GM12891 (cell line): ENCODE data around the gene KCTD4.

Experiments used
- POLR2A ChIP-seq: IDR thresholded peaks from 2 replicates; pipeline ENCODE4 v1.6.1; 2011; ENCODE audit warnings: low read depth, low read length, control low read depth
- POLR2AphosphoS5 ChIP-seq: IDR thresholded peaks from 2 replicates; pipeline ENCODE4 v1.6.1; 2011; ENCODE audit warnings: low read depth, low read length, control low read depth
- POU2F2 ChIP-seq: IDR thresholded peaks from 2 replicates; pipeline ENCODE4 v1.6.1; 2011; ENCODE audit warnings: low read depth, mild to moderate bottlenecking, control low read depth, low read length, moderate library complexity
- TAF1 ChIP-seq: IDR thresholded peaks from 2 replicates; pipeline ENCODE4 v1.6.1; 2011; ENCODE audit warnings: low read depth, low read length, control low read depth

GRCh38 chr13:45174478-45174877 lies 26.4 kb downstream of the KCTD4 start:
- TF ChIP-seq POLR2A: no peak
- TF ChIP-seq TAF1: no peak
- no peak for TF ChIP-seq POLR2AphosphoS5
- TF ChIP-seq POU2F2: no peak
